PFSK-1 (cell line): Measurements from ENCODE around the gene CACNA1D.

Source experiments
- POLR2AphosphoS5 ChIP-seq: IDR thresholded peaks from 2 replicates; pipeline ENCODE4 v1.6.1; 2012; ENCODE audit warnings: low read depth, mild to moderate bottlenecking, control low read depth, low read length, moderate library complexity
- TAF1 ChIP-seq: IDR thresholded peaks from 2 replicates; pipeline ENCODE4 v1.6.1; 2012; ENCODE audit warnings: low read length, control low read depth, borderline replicate concordance; ENCODE audit not compliant: insufficient read depth

DNA sequence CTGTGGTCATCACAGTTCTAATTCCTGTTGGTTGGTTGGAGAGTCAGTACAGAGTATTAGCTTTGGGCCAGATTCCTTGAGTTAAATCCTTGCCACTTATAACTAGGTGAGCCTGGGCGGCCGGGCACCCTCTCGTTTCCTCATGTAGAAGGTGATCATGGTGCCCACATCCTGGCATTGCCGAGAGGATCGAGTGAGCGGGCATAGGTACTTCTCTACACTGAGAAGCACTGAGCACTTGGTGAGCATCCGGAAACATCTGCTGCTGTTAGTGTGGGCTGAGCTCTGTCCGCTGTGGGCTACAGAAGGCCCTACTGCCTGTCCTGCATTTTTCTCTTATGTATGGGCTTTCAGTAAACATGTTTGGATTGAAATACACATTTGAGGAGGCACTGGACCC is 96.2 kb downstream of the CACNA1D start:
- TF ChIP-seq TAF1 (no peak), POLR2AphosphoS5 (no peak)
